Measurements from ENCODE around the gene NUP160. TPM values are rescaled to one million over a fixed set of nuclear protein-coding genes. Genes with fewer than 3 reads are reported as not detected.

NUP160 gene
- total RNA-seq, 1 donor from 2014 or later, result 20.4 TPM

DNA sequence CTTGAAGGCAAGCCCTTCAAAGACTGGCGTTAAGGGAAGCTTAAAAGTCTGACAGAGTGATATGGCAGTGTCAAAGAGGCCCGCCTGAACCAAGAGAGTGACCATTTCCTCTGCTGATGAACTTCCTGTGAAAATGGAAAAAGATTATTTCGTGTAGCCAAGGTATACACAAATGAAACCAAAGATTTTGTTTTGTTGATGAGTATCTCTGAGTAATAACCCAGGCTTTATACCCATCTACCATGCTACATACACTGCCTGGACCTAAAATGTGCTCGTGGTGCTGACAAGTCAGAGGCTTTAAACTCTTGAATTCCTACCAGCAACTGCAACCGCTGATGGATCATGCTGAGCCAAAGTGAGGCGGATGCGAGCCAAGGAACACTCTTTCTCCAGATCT, 60.0 kb downstream of the NUP160 start:
- no peak for DNase-seq (ENCODE audit: low read depth)
- H3K4me3 ChIP-seq (ENCODE audit: low read depth, low read length), result no peak overlapping the region
- TF ChIP-seq, protein P1, sequence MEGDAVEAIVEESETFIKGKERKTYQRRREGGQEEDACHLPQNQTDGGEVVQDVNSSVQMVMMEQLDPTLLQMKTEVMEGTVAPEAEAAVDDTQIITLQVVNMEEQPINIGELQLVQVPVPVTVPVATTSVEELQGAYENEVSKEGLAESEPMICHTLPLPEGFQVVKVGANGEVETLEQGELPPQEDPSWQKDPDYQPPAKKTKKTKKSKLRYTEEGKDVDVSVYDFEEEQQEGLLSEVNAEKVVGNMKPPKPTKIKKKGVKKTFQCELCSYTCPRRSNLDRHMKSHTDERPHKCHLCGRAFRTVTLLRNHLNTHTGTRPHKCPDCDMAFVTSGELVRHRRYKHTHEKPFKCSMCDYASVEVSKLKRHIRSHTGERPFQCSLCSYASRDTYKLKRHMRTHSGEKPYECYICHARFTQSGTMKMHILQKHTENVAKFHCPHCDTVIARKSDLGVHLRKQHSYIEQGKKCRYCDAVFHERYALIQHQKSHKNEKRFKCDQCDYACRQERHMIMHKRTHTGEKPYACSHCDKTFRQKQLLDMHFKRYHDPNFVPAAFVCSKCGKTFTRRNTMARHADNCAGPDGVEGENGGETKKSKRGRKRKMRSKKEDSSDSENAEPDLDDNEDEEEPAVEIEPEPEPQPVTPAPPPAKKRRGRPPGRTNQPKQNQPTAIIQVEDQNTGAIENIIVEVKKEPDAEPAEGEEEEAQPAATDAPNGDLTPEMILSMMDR (IDR thresholded peaks at IDR 0.05; ENCODE audit: insufficient read depth, low read length, poor library complexity, severe bottlenecking), result no peak
- H3K27me3 ChIP-seq (ENCODE audit: control insufficient read depth, insufficient read depth, low read length), result no peaks in the 10 kb centered on the region
- no peaks in the 10 kb centered on the region for H3K36me3 ChIP-seq (ENCODE audit: control insufficient read depth, insufficient read depth, low read length)

DNA sequence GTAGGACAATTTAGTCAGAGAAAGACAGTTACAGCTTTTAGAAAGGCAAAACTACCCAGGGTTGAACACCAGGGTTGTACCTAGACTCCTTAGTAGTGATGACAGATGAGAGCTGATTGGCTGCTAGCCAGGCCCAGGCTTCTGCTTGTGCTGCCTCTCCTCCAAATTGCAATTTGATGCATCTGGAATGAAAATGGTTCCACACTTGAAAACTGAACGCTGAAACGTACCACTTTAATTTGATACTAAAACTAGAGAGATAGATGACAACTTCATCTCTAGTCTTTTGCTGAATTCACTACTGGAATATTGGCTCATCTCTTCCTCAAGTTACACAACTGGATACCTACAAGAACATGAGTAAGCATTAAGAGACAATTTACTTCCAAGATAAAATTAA, 61.8 kb downstream of the NUP160 start:
- Histone ChIP-seq H3K27me3 (ENCODE audit: control insufficient read depth, insufficient read depth, low read length) (no peaks in the 10 kb centered on the region), H3K4me3 (ENCODE audit: low read depth, low read length) (no peak overlapping the region), H3K36me3 (ENCODE audit: control insufficient read depth, insufficient read depth, low read length) (no peaks in the 10 kb centered on the region)
- TF ChIP-seq, protein P1 (IDR thresholded peaks at IDR 0.05; ENCODE audit: insufficient read depth, low read length, poor library complexity, severe bottlenecking), result no peak
- no peak for DNase-seq (ENCODE audit: low read depth)

DNA sequence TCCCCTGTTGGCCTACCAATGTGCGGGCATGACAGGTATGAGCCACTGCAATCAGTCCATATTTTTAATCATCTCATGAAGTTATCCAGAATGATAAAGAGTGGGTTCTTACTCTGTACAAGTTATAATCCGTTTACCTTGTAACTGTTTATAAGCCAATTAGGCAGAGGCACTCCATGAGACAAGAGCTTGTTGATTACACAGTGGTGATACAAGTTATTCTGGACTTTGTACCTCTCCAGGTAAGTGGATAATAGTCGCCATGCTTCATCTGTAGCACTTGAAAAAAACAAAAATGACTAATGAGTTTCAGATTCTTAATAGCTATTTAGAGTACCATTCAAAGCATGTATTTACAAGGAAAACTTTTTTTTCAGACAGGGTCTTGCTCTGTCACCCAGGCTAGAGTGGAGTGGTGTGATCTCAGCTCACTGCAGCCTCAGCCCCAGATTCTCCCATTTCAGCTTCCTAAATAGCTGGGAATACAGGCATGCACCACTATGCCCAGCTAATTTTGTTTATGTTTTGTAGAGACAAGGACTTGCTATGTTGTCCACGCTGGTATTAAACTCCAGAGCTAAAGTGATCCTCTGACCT, 63.3 kb downstream of the NUP160 start:
- TF ChIP-seq, protein P1 (IDR thresholded peaks at IDR 0.05; ENCODE audit: insufficient read depth, low read length, poor library complexity, severe bottlenecking), result no peak
- no peaks in the 10 kb centered on the region for H3K27me3 ChIP-seq (ENCODE audit: control insufficient read depth, insufficient read depth, low read length)
- no peaks in the 10 kb centered on the region for H3K36me3 ChIP-seq (ENCODE audit: control insufficient read depth, insufficient read depth, low read length)
- no peak overlapping the region for H3K4me3 ChIP-seq (ENCODE audit: low read depth, low read length)
- DNase-seq (ENCODE audit: low read depth), result no peak

GRCh38 chr11:47783087-47783610, 65.0 kb downstream of the NUP160 start:
- no peak for DNase-seq (ENCODE audit: low read depth)
- Histone ChIP-seq H3K4me3 (ENCODE audit: low read depth, low read length) (no peak overlapping the region), H3K27me3 (ENCODE audit: control insufficient read depth, insufficient read depth, low read length) (no peaks in the 10 kb centered on the region), H3K36me3 (ENCODE audit: control insufficient read depth, insufficient read depth, low read length) (no peaks in the 10 kb centered on the region)
- TF ChIP-seq, protein P1 (IDR thresholded peaks at IDR 0.05; ENCODE audit: insufficient read depth, low read length, poor library complexity, severe bottlenecking), result no peak

GRCh38 chr11:47778878-47779483, 69.2 kb downstream of the NUP160 start:
- DNase-seq (ENCODE audit: low read depth), result no peak
- H3K27me3 ChIP-seq (ENCODE audit: control insufficient read depth, insufficient read depth, low read length), result no peaks in the 10 kb centered on the region
- H3K36me3 ChIP-seq (ENCODE audit: control insufficient read depth, insufficient read depth, low read length), result no peaks in the 10 kb centered on the region
- no peak overlapping the region for H3K4me3 ChIP-seq (ENCODE audit: low read depth, low read length)
- TF ChIP-seq, protein P1 (IDR thresholded peaks at IDR 0.05; ENCODE audit: insufficient read depth, low read length, poor library complexity, severe bottlenecking), result no peak

Measured in kidney epithelial cell (primary cell).